Stimulated activated naive CD8-positive, alpha-beta T cell treated with anti-CD3 and anti-CD28 coated beads, Interleukin-15, Interleukin-2, amounts not matched to agents 100 ng/mL and 50 ng/mL, for 24 hours (primary cell): ENCODE results near the gene SLC26A11.
"Not testable (repeated sequence)": the region's sequence is repeated elsewhere in the genome, so short reads cannot be mapped to it uniquely, and the experiment has no call there.

ENCODE experiments used
- H3K27ac Mint-ChIP-seq: one replicate; pipeline ENCODE4 v1.8.0; 2021; ENCODE audit warnings: mild to moderate bottlenecking, mixed read lengths
- H3K27me3 Mint-ChIP-seq: one replicate; pipeline ENCODE4 v1.8.0; 2021; ENCODE audit warnings: mixed read lengths
- H3K36me3 Mint-ChIP-seq: one replicate; pipeline ENCODE4 v1.8.0; 2021; ENCODE audit warnings: low read depth, mixed read lengths
- H3K4me1 Mint-ChIP-seq: one replicate; pipeline ENCODE4 v1.8.0; 2021; ENCODE audit warnings: low read depth, mixed read lengths
- H3K4me3 Mint-ChIP-seq: one replicate; pipeline ENCODE4 v1.8.0; 2021; ENCODE audit warnings: mild to moderate bottlenecking, mixed read lengths
- H3K9me3 Mint-ChIP-seq: one replicate; pipeline ENCODE4 v1.8.0; 2021; ENCODE audit warnings: mixed read lengths

Gene SLC26A11

GRCh38 chr17:80253631-80254395, 33.6 kb downstream of the SLC26A11 start:
- no peaks in the 10 kb centered on the region for H3K27me3 Mint-ChIP-seq
- peaks cover 60% of the 10 kb centered on the region for H3K4me1 Mint-ChIP-seq
- no peak overlapping the region for H3K4me3 Mint-ChIP-seq
- H3K27ac Mint-ChIP-seq: peak overlapping the region; percentile 87
- no peaks in the 10 kb centered on the region for H3K36me3 Mint-ChIP-seq
- no peaks in the 10 kb centered on the region for H3K9me3 Mint-ChIP-seq

- Mint-ChIP-seq H3K4me1 (peaks cover 68% of the 10 kb centered on the region), H3K27me3 (no peaks in the 10 kb centered on the region), H3K27ac (peak overlapping the region; percentile 87), H3K9me3 (no peaks in the 10 kb centered on the region), H3K4me3 (peak overlapping the region; percentile 65), H3K36me3 (no peaks in the 10 kb centered on the region)
Observed at GRCh38 chr17:80254396-80255251, 34.4 kb downstream of the SLC26A11 start.

- H3K27ac Mint-ChIP-seq: peak overlapping the region; percentile 87
- peaks cover 71% of the 10 kb centered on the region for H3K4me1 Mint-ChIP-seq
- H3K27me3 Mint-ChIP-seq: no peaks in the 10 kb centered on the region
- no peak overlapping the region for H3K4me3 Mint-ChIP-seq
- no peaks in the 10 kb centered on the region for H3K36me3 Mint-ChIP-seq
- no peaks in the 10 kb centered on the region for H3K9me3 Mint-ChIP-seq
Observed at GRCh38 chr17:80256034-80256350, 35.8 kb downstream of the SLC26A11 start.

- Mint-ChIP-seq H3K27me3 (no peaks in the 10 kb centered on the region), H3K4me1 (peaks cover 79% of the 10 kb centered on the region), H3K27ac (peak overlapping the region; percentile 89), H3K9me3 (no peaks in the 10 kb centered on the region), H3K4me3 (no peak overlapping the region), H3K36me3 (no peaks in the 10 kb centered on the region)
Observed at GRCh38 chr17:80257716-80258213, 37.5 kb downstream of the SLC26A11 start.

- H3K27me3 Mint-ChIP-seq, H3K36me3 Mint-ChIP-seq, H3K9me3 Mint-ChIP-seq: not testable (repeated sequence)
- Mint-ChIP-seq H3K27ac (peak overlapping the region; percentile 89), H3K4me3 (peak overlapping the region; percentile 54), H3K4me1 (peaks cover 79% of the 10 kb centered on the region)
Observed at GRCh38 chr17:80258296-80258695, 38.1 kb downstream of the SLC26A11 start.

- Mint-ChIP-seq H3K27me3 (no peaks in the 10 kb centered on the region), H3K4me1 (peaks cover 72% of the 10 kb centered on the region), H3K27ac (peak overlapping the region; percentile 89), H3K9me3 (no peaks in the 10 kb centered on the region), H3K36me3 (peaks cover 3% of the 10 kb centered on the region), H3K4me3 (peak overlapping the region; percentile 84)
Observed at GRCh38 chr17:80259457-80260068, 39.3 kb downstream of the SLC26A11 start.

GRCh38 chr17:80260069-80260535, 39.9 kb downstream of the SLC26A11 start:
- Mint-ChIP-seq H3K4me3 (peak overlapping the region; percentile 84), H3K4me1 (peaks cover 72% of the 10 kb centered on the region), H3K36me3 (peaks cover 7% of the 10 kb centered on the region), H3K27ac (peak overlapping the region; percentile 89), H3K27me3 (no peaks in the 10 kb centered on the region), H3K9me3 (no peaks in the 10 kb centered on the region)

- Mint-ChIP-seq H3K27me3 (no peaks in the 10 kb centered on the region), H3K36me3 (peaks cover 14% of the 10 kb centered on the region), H3K4me3 (peak within 1 kb of the TSS; percentile 90), H3K9me3 (no peaks in the 10 kb centered on the region), H3K4me1 (peaks cover 72% of the 10 kb centered on the region), H3K27ac (peak within 1 kb of the TSS; percentile 95)
Observed at GRCh38 chr17:80260791-80261158, 40.5 kb downstream of the SLC26A11 start, which contains the start of gene RNF213. Gene RNF213, plus strand, starts transcription at chr17:80260852. Its CDS starts 2,830 bp downstream, at chr17:80263682.

GRCh38 chr17:80261159-80261894, 41.1 kb downstream of the SLC26A11 start:
- no peaks in the 10 kb centered on the region for H3K27me3 Mint-ChIP-seq
- H3K4me3 Mint-ChIP-seq: peak overlapping the region; percentile 90
- no peaks in the 10 kb centered on the region for H3K9me3 Mint-ChIP-seq
- peak overlapping the region; percentile 95 for H3K27ac Mint-ChIP-seq
- peaks cover 18% of the 10 kb centered on the region for H3K36me3 Mint-ChIP-seq
- H3K4me1 Mint-ChIP-seq: peaks cover 73% of the 10 kb centered on the region

- H3K36me3 Mint-ChIP-seq: peaks cover 18% of the 10 kb centered on the region
- peaks cover 68% of the 10 kb centered on the region for H3K4me1 Mint-ChIP-seq
- H3K4me3 Mint-ChIP-seq: peak overlapping the region; percentile 90
- no peaks in the 10 kb centered on the region for H3K9me3 Mint-ChIP-seq
- peak overlapping the region; percentile 95 for H3K27ac Mint-ChIP-seq
- no peaks in the 10 kb centered on the region for H3K27me3 Mint-ChIP-seq
Observed at GRCh38 chr17:80261895-80262279, 41.7 kb downstream of the SLC26A11 start.

GRCh38 chr17:80262291-80262690, 42.1 kb downstream of the SLC26A11 start:
- Mint-ChIP-seq H3K4me1 (peaks cover 68% of the 10 kb centered on the region), H3K27me3 (no peaks in the 10 kb centered on the region), H3K4me3 (peak overlapping the region; percentile 90), H3K36me3 (peaks cover 18% of the 10 kb centered on the region), H3K27ac (peak overlapping the region; percentile 95), H3K9me3 (no peaks in the 10 kb centered on the region)

GRCh38 chr17:80262775-80263244, 42.6 kb downstream of the SLC26A11 start:
- Mint-ChIP-seq H3K27ac (peak overlapping the region; percentile 98), H3K9me3 (no peaks in the 10 kb centered on the region), H3K36me3 (peaks cover 18% of the 10 kb centered on the region), H3K4me1 (peaks cover 63% of the 10 kb centered on the region), H3K4me3 (peak overlapping the region; percentile 97), H3K27me3 (no peaks in the 10 kb centered on the region)

- H3K36me3 Mint-ChIP-seq: peaks cover 18% of the 10 kb centered on the region
- H3K27ac Mint-ChIP-seq: peak overlapping the region; percentile 98
- H3K27me3 Mint-ChIP-seq: no peaks in the 10 kb centered on the region
- peak overlapping the region; percentile 97 for H3K4me3 Mint-ChIP-seq
- H3K4me1 Mint-ChIP-seq: peaks cover 55% of the 10 kb centered on the region
- H3K9me3 Mint-ChIP-seq: no peaks in the 10 kb centered on the region
Observed at GRCh38 chr17:80263253-80264204, 43.3 kb downstream of the SLC26A11 start.
